Measurements from ENCODE around the gene CDKN2D. TPM values are rescaled to one million over a fixed set of nuclear protein-coding genes. Genes with fewer than 3 reads are reported as not detected.

The CDKN2D gene
- 1.6 and 2.4 TPM in 2 replicates for total RNA-seq

DNA sequence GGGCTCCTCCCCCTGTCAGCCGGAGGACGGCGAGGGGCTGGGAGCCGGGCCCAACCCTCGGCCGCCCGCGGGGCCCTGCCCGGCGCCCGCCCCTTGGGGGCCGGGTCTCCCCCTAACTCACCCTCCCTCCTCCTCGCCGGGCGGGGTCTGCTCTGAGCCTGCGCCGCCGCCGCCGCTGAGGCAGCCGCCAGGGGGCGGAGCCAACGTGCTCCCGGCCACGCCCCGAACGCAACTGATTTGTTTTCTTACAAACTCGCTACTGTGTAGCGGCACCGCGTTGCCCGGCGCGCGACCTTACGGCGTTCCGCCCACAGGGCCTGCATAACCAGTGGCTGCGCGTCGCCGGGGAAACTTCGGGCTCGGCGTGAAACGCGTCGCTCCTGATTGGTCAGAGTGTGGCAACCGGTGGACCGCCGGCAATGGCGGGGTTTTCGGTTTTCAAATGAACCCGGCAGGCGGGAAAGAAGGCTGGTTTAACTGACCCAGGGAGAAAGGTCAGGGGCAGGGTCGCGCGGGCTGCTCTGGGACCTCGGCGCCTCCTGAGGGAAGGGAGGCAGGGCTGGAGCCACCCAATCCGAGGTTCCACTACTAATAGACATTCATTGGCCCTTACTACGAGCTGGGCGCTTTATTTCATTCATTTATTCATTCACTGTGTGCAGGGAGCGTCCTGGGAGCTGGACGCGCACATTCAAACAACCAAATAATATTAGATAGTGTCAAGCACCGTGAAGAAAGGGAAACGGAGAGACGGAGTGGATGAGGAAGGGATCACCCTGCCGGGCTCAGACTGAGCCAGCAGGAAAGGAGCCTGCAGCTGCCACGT lies at the start of gene CDKN2D:
Gene CDKN2D, minus strand, starts transcription at position 154 of the 826 bp plus-strand sequence. CDS start 326 bp downstream, outside the sequence.

DNA sequence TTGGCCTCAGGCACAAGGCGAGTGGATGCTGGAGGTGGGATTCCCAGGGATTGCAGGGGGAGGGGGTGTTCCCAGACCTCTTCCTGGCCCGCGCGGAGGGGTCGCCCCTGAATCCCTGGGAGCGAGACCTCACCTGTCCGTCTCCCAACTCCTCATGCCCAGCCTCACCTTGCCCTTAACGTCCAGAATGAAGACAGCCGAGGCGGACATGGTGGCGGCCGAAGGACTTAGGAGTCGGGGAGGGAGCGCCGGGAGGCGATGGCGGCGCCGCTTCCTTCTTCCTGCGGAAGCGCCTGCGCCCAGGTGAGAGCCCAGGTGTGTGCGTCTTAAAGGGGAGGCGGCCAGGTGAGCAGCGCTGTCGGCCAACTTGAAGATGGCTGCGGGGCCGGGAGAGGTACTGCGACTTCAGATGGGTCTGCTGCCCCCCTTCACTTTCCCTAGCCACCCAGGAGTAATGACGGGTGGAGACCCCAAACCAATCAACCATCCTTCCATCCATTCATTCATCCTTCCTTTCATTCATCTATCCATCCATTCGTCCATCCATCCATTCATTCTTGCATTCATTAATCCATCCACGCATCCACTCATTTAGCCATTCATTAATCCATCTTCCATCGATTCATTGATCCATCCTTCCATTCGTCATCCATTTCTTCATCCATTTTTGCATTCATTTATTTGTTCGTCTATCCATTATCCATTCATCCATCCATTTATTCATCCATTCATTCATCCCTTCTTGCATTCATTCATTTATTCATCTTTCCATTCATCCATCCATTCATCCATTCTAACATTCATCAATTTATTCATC lies 18.5 kb upstream of the CDKN2D start, which contains the start of gene AP1M2:
Gene AP1M2, minus strand, starts transcription at position 291 of the 817 bp plus-strand sequence. Its CDS starts 81 bp downstream, at position 210.

DNA sequence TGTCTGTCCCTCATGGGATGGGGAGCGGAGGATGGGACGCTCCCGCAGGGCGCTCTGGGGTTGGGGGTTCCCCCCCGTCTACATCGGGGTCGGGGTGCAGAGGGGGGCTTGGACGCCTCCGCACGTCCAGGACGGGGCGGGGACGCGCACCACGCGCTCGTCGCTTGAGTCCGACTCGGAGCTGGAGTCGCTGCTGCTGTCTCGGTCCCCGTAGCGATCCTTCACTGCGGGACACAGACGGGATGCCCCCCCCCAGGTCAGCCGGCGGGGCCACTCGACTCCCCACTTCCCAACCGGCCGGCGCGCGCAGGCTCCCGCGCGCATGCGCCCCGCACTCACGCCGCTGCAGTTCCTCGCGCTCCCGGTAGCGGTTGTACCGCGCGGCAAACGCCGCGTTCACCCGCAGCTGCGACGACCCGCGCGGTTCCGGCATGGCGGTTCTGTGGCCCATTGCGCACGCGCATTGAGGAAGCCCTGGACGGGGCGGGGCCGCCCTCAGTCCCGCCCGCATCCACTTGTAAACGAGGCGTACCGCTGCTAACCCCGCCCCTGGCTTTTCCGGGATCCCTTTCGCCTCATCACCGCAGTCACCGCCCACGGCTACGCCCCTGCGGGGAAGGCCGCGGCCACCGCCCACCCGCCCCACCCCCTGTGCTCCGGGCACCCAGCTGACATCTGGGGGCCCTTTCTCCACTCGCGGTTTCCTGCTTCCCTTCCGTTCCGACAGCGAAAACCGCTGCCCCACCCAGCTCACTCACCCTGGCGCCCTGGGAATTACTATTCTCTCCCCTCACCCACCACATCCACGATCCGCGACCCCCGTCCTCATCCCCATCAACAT lies 3.0 kb downstream of the CDKN2D start, which contains the start of gene KRI1:
Gene KRI1, minus strand, starts transcription at position 444 of the 841 bp plus-strand sequence. Its CDS starts 11 bp downstream, at position 433.

DNA sequence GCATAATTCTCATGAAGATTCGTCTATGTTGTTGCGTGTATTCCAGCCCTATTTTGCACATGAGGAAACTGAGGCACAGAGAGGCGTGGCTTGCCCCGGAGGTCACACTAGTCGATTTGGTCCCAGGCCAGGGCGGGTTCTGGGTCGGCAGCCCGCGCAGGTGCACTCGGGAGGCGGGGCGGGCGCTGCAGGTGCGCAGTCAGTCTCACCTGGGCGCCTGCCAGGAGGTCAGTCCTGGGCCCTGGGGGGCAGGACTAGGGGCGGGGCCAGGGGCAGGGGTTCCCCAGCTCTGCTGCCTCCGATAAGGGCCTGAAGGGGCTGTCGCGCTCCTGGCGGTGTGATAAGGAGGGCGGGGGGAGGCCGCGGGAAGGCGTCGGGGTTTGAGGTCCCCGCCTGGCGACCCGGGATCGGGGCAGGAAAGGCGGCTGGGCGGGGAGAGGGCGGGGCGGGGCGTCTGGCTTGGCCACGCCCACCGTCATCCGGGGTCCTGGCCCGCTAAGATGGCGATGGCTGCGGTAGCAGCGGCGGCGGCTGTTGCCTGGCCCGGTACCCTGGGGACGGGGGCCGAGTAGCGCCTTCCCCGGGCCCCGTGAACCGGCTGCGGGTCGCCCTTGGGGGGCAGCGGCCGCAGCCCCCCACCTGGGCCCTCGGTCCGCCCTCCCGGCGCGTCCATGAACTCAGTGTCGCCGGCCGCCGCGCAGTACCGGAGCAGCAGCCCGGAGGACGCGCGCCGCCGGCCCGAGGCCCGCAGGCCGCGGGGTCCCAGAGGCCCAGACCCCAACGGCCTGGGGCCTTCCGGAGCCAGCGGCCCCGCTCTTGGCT lies 25.1 kb downstream of the CDKN2D start, which contains the start of gene ATG4D:
Gene ATG4D, plus strand, starts transcription at position 485 of the 822 bp plus-strand sequence. Its CDS starts 187 bp downstream, at position 672.

DNA sequence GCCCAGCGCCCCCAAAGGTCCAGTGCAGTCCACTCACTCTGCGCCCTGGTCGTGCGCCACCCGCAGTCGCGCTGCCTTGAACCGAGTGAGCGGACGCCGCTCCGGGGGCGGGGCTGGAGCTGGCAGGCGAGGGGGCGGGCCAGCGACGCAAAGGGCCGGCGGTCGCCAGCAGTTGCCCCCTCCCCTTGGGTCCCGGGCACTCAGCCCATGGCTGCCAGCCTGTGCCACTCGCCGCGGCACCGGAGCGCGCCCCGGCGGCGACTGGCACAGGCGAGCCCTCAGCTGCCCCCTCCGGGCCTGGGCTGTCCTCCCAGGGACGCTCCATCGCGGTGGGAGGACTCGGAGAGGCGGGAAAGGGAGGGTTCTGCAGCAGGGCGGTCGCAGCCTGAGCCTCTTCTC lies 51.4 kb downstream of the CDKN2D start, which contains the start of gene S1PR5:
Gene S1PR5, minus strand, starts transcription at position 87 of the 399 bp plus-strand sequence. CDS start 2,436 bp downstream, outside the sequence.

Small RNA genes lying within 50 kb of the gene (small RNA-seq; reads per million reads assigned to genes)
- gene MIR1238 (not detected), gene RNU7-140P (not detected)

Other genes with a start within 250 kb of the CDKN2D start
- 13.8 and 21.3 TPM in 2 replicates for gene RAVER1, start 235.4 kb downstream of the CDKN2D start, total RNA-seq
- gene ICAM3, start 229.4 kb downstream of the CDKN2D start, total RNA-seq = 5.1 and 7.8 TPM in 2 replicates
- 76.1 and 76.9 TPM in 2 replicates for gene TYK2, start 188.4 kb downstream of the CDKN2D start, total RNA-seq
- gene CDC37, start 165.4 kb downstream of the CDKN2D start, total RNA-seq = 237 and 265 TPM in 2 replicates
- gene PDE4A, start 148.4 kb downstream of the CDKN2D start, total RNA-seq = 3.9 and 5.7 TPM in 2 replicates
- gene KEAP1, start 65.6 kb downstream of the CDKN2D start, total RNA-seq = 59.3 and 65.0 TPM in 2 replicates
- not detected in 2 replicates for gene S1PR5, start 51.5 kb downstream of the CDKN2D start, total RNA-seq
- gene ATG4D, start 25.1 kb downstream of the CDKN2D start, total RNA-seq = 10.3 and 10.8 TPM in 2 replicates
- 9.2 and 9.3 TPM in 2 replicates for gene KRI1, start 3.0 kb downstream of the CDKN2D start, total RNA-seq
- not detected in 2 replicates for gene AP1M2, start 18.3 kb upstream of the CDKN2D start, total RNA-seq
- gene SLC44A2, start 56.6 kb upstream of the CDKN2D start, total RNA-seq = 44.8 and 78.0 TPM in 2 replicates
- gene ILF3, start 85.4 kb upstream of the CDKN2D start, total RNA-seq = 194 and 256 TPM in 2 replicates
- 23.7 and 27.9 TPM in 2 replicates for gene QTRT1, start 132.5 kb upstream of the CDKN2D start, total RNA-seq
- 121 and 149 TPM in 2 replicates for gene DNM2, start 149.1 kb upstream of the CDKN2D start, total RNA-seq